Lower lobe of right lung (tissue), 2 donors: ENCODE measurements around the gene MPRIP. TPM values are rescaled to one million over a fixed set of nuclear protein-coding genes. Genes with fewer than 3 reads are reported as not detected.
A peak's percentile ranks its signal among the peaks of the same experiment; 100 is the strongest.

Experiments used
- ATAC-seq, 2 donors: fragments of 200-7000 bp; cut with Tn5 transposase; one replicate each; pipeline ENCODE4 v1.9.1; 2020 to 2022; ENCODE audit warnings: mild to moderate bottlenecking in 2 of 2, moderate library complexity in 2 of 2
- DNase-seq: peaks from one replicate; pipeline ENCODE4 v3.0.0-alpha.2; 2020
- H3K27ac ChIP-seq: fragments of 200-600 bp; one replicate; pipeline ENCODE4 v1.8.0; 2022
- H3K27me3 ChIP-seq: fragments of 200-600 bp; one replicate; pipeline ENCODE4 v1.8.0; 2022; ENCODE audit warnings: low read depth
- H3K36me3 ChIP-seq: fragments of 200-600 bp; one replicate; pipeline ENCODE4 v1.8.0; 2022; ENCODE audit warnings: mild to moderate bottlenecking
- H3K4me1 ChIP-seq: fragments of 200-600 bp; one replicate; pipeline ENCODE4 v1.8.0; 2022
- H3K4me3 ChIP-seq: fragments of 200-600 bp; one replicate; pipeline ENCODE4 v1.8.0; 2022; ENCODE audit warnings: mild to moderate bottlenecking
- H3K9me3 ChIP-seq: fragments of 200-600 bp; one replicate; pipeline ENCODE4 v1.8.0; 2022
- CTCF ChIP-seq: fragments of 200-600 bp; IDR thresholded peaks from one replicate; pipeline ENCODE4 v1.8.0; 2022; ENCODE audit warnings: antibody characterized with exemption, mild to moderate bottlenecking
- intact Hi-C: fragments of 100-400 bp; cut with DNase I; formaldehyde crosslinking; loops from one replicate; pipeline ENCODE4 v1.11.0; 2022
- total RNA-seq: library from RNA; stranded (reverse); fragmentation: NEBNext Ultra II Directional; extraction: Animal tissue kit (Norgen Biotek cat#: 25700); gene quantifications from one replicate; pipeline ENCODE4 v1.2.1, GENCODE V29; 2021
- donor health status: DM: no; HTN: yes; CAD: no; lungs with severe emphysema.

Gene MPRIP
- total RNA-seq, 1 donor from 2014 or later, result 232 TPM

GRCh38 chr17:17220529-17220928 is 178.3 kb downstream of the MPRIP start:
- no peaks in the 10 kb centered on the region for H3K27me3 ChIP-seq
- intact Hi-C loops, result no loop called here
- H3K4me1 ChIP-seq, result no peaks in the 10 kb centered on the region
- TF ChIP-seq CTCF, result no peak
- H3K9me3 ChIP-seq, result no peaks in the 10 kb centered on the region
- ATAC-seq (no peak), DNase-seq (peak; percentile 15)
- H3K27ac ChIP-seq, result no peak overlapping the region
- H3K4me3 ChIP-seq, result no peak overlapping the region
- H3K36me3 ChIP-seq, result peaks cover 100% of the 10 kb centered on the region

DNA sequence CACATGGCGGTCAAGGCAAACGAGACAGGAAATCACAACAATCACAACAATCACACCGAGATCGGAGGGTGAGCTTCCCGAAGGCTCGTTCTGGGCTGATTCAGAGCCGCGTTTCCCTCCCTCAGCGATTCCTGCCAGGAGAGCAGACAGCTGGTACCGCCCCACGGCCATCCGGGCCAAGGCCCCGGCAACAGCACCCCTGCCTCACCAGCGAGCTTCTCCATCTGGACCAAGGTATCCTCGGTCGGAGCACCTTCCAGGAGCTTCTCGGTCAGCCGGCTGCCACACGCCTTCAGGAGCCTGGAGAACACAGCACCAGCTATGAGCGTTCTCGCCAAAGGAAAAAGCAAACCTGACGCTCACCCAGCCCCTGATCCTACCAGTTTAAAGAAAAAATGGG is 179.1 kb downstream of the MPRIP start:
- DNase-seq, result no peak
- intact Hi-C loops, result no loop called here
- no peak overlapping the region for H3K4me3 ChIP-seq
- H3K9me3 ChIP-seq, result no peaks in the 10 kb centered on the region
- no peaks in the 10 kb centered on the region for H3K27me3 ChIP-seq
- ATAC-seq, result no peak
- H3K4me1 ChIP-seq, result no peaks in the 10 kb centered on the region
- H3K27ac ChIP-seq, result no peak overlapping the region
- H3K36me3 ChIP-seq, result peaks cover 100% of the 10 kb centered on the region
- TF ChIP-seq CTCF, result no peak

DNA sequence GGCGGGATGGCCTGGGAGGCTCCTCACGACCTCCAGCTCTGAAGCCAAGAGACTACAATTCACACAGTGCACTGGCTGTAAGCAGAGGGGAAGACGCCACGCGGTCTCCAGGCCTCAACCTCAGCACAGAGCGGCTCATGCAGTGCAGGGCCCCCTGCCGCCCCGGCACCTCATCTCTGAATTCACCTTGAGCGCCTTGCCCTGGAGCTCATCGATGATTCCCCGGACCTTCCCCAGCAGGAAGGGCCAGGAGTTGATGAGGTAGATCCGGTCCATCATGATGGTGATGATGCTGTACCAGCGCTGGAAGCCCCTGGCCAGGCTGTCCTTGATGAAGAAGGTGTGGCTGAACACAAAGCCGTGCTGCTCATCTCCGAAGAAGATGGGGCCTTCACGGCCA is 181.5 kb downstream of the MPRIP start:
- Histone ChIP-seq H3K9me3 (no peaks in the 10 kb centered on the region), H3K36me3 (peaks cover 100% of the 10 kb centered on the region), H3K4me1 (no peaks in the 10 kb centered on the region), H3K27me3 (no peaks in the 10 kb centered on the region), H3K4me3 (no peak overlapping the region), H3K27ac (no peak overlapping the region)
- no peak for DNase-seq
- ATAC-seq, result no peak
- intact Hi-C loops, result no loop called here
- TF ChIP-seq CTCF, result no peak

DNA sequence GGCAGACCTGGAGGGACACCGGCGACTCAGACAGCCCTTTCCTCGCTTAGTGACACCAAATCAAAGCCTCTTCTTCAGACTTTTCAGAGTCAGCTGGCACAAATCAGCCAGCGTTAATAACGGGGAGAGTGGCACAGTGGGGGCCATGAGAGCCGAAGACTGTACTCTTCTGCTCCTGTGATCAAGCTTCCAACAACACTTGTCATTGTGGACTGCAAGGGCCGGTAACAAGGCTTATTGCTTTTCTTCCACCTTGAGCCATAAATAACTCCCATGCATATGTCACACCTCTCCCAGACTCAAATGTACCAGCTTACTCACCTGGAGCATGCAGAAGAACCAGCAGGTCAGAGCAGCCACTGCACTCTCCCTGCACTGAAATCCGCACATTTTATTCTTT is 181.9 kb downstream of the MPRIP start:
- no peaks in the 10 kb centered on the region for H3K27me3 ChIP-seq
- no peak for TF ChIP-seq CTCF
- H3K9me3 ChIP-seq, result no peaks in the 10 kb centered on the region
- H3K4me1 ChIP-seq, result no peaks in the 10 kb centered on the region
- ATAC-seq, result no peak
- H3K36me3 ChIP-seq, result peaks cover 100% of the 10 kb centered on the region
- no peak overlapping the region for H3K27ac ChIP-seq
- H3K4me3 ChIP-seq, result no peak overlapping the region
- DNase-seq, result no peak
- intact Hi-C loops, result no loop called here

GRCh38 chr17:17225901-17226300 is 183.6 kb downstream of the MPRIP start:
- no peaks in the 10 kb centered on the region for H3K9me3 ChIP-seq
- H3K36me3 ChIP-seq, result peaks cover 100% of the 10 kb centered on the region
- H3K27me3 ChIP-seq, result no peaks in the 10 kb centered on the region
- H3K4me3 ChIP-seq, result no peak overlapping the region
- no peak overlapping the region for H3K27ac ChIP-seq
- no peaks in the 10 kb centered on the region for H3K4me1 ChIP-seq
- no peak for TF ChIP-seq CTCF
- intact Hi-C loops, result no loop called here
- DNase-seq (no peak), ATAC-seq (no peak)
